Endothelial cell of umbilical vein (primary cell): ENCODE data around the gene VCP.

ENCODE experiments used
- EZH2 ChIP-seq: IDR thresholded peaks from 2 replicates; pipeline ENCODE4 v1.6.1; 2012; ENCODE audit warnings: borderline replicate concordance, low read depth, mild to moderate bottlenecking, moderate library complexity, low read length, inconsistent platforms; ENCODE audit not compliant: severe bottlenecking
- JUN ChIP-seq: IDR thresholded peaks from 2 replicates; pipeline ENCODE4 v1.6.1; 2011; ENCODE audit warnings: borderline replicate concordance, low read depth; ENCODE audit not compliant: insufficient read length, insufficient read depth
- MAX ChIP-seq: IDR thresholded peaks from 2 replicates; pipeline ENCODE4 v1.6.1; 2011; ENCODE audit not compliant: insufficient read depth, insufficient read length
- POLR2A ChIP-seq: IDR thresholded peaks from 2 replicates; pipeline ENCODE4 v1.6.1; 2012; ENCODE audit warnings: low read depth, mild to moderate bottlenecking, control low read depth, low read length
- POLR2AphosphoS5 ChIP-seq: IDR thresholded peaks from 2 replicates; pipeline ENCODE4 v1.6.1; 2012; ENCODE audit warnings: low read depth, mild to moderate bottlenecking, control low read depth, low read length, moderate library complexity; ENCODE audit not compliant: insufficient read depth
- TF ChIP-seq, protein P1 (sequence below), 2 donors: IDR thresholded peaks; 1 replicate in 1 of 2; 2 replicates in 1 of 2; pipeline ENCODE4 v1.5.1; 2011; ENCODE audit warnings: low read length in 2 of 2, mild to moderate bottlenecking in 2 of 2, moderate library complexity in 2 of 2, control low read depth in 1 of 2, inconsistent platforms in 1 of 2, low read depth in 1 of 2; ENCODE audit not compliant: insufficient read depth in 1 of 2; ENCODE audit errors: extremely low read depth in 1 of 2

- TF ChIP-seq, protein P1, sequence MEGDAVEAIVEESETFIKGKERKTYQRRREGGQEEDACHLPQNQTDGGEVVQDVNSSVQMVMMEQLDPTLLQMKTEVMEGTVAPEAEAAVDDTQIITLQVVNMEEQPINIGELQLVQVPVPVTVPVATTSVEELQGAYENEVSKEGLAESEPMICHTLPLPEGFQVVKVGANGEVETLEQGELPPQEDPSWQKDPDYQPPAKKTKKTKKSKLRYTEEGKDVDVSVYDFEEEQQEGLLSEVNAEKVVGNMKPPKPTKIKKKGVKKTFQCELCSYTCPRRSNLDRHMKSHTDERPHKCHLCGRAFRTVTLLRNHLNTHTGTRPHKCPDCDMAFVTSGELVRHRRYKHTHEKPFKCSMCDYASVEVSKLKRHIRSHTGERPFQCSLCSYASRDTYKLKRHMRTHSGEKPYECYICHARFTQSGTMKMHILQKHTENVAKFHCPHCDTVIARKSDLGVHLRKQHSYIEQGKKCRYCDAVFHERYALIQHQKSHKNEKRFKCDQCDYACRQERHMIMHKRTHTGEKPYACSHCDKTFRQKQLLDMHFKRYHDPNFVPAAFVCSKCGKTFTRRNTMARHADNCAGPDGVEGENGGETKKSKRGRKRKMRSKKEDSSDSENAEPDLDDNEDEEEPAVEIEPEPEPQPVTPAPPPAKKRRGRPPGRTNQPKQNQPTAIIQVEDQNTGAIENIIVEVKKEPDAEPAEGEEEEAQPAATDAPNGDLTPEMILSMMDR (IDR thresholded peaks at IDR 0.05; ENCODE audit: extremely low read depth in 1 of 2, insufficient read depth in 1 of 2, low read depth in 1 of 2, low read length in 2 of 2), result no peak
- TF ChIP-seq EZH2, result no peak
- TF ChIP-seq POLR2A, result no peak
- no peak for TF ChIP-seq POLR2AphosphoS5
- no peak for TF ChIP-seq MAX
- TF ChIP-seq JUN, result no peak
These were observed 32.2 kb upstream of the VCP start for GRCh38 chr9:35104586-35104985.
